Suppressor macrophage treated with lipopolysaccharide for 4 hours (primary cell): ENCODE results near the gene EMILIN1.

ENCODE experiments used
- DNase-seq: peaks from one replicate; pipeline ENCODE4 v3.0.0-alpha.2; 2020

Gene EMILIN1

DNA sequence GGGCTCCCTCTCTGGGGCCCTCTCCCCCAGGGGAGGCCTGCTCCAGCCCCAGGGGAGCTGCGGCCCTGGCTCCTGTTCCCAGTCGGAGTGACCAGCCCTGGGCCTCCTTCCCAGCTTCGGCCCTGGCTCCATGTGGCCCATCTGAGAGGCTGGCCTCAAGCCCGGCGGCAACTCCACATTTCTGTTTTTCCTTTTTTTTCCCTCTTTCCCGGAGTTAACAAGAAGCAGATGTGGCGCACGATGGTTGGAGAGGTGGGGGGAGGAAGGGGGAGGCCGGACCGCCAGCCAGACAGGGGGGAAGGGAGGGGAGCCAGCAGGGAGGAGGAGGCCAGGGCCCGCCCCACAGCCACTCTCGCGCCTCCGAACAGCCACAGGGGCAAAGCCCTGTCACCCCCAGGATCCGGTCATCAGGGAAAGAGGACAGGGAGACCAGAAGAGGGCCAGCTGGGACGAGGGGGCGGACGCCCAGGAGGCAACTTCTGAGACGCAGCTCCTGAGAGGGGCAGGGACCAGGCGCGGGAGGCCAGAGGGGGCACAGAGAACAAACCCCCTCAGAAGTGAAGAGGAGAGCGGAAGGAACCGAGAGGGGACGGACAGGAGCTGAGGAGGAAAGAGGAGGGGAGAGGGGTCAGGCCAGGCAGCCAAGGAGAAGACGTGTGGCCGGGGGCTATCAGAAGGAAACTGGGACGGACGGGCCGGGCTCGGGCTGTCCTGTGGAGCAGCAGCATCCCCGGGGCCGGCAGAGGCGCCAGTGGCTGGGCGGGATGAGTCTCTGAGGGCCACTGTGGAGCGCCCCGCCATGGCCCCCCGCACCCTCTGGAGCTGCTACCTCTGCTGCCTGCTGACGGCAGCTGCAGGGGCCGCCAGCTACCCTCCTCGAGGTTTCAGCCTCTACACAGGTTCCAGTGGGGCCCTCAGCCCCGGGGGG is at the start of gene EMILIN1:
EMILIN1 (plus strand) TSS at position 349 of the 928 bp plus-strand sequence; CDS start at position 800, 451 bp downstream.
- no peak for DNase-seq

DNA sequence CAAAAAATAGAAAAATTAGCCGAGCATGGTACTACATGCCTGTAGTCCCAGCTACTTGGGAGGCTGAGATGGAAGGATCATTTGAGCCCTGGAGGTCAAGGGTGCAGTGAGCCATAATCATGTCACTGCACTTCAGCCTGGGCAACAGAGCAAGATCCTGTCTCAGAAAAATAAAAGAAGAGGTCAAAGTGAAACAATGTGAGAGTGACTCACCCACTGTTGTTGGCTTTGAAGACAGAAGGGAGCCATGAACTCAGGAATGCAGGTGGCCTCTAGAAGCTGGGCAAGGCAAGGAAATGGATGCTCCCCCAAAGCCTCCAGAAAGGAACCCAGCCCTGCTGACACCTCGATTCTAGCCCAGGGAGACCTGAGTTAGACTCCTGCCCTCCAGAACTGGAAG is 49.4 kb upstream of the EMILIN1 start:
- no peak for DNase-seq

DNA sequence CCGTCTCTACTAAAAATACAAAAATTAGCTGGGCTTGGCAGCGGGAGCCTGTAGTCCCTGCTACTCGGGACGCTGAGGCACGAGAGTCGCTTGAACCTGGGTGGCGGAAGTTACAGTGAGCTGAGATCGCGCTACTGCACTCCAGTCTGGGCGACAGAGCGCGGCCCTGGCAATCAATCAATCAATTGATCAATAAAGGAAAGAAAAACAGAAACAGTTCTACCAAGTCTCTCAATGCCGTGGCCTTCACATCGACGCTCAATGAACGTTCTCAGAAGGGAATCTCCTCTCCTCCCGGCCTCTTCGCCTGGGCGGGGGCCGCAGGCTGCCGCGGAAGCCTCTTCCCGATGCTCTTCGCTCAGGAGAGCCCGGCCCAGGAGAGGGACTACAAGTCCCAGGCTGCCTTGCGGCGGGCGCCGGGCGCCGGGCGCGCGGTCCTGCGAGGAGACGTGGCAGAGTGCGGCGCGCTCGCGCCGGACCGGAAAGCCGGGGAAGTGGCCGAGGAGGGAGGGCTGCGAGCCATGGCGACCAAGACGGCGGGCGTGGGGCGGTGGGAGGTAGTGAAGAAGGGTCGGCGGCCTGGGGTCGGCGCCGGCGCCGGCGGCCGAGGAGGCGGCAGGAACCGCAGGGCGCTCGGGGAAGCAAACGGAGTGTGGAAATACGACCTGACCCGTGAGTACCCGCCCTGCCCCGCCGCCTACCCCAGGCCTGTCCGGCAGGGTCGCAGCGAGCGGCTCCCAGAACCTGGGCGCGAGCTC is 45.7 kb upstream of the EMILIN1 start, which contains the start of gene TMEM214:
TMEM214 (plus strand) TSS at position 471 of the 758 bp plus-strand sequence; CDS start at position 522, 51 bp downstream.
- DNase-seq, result peak; percentile 93

DNA sequence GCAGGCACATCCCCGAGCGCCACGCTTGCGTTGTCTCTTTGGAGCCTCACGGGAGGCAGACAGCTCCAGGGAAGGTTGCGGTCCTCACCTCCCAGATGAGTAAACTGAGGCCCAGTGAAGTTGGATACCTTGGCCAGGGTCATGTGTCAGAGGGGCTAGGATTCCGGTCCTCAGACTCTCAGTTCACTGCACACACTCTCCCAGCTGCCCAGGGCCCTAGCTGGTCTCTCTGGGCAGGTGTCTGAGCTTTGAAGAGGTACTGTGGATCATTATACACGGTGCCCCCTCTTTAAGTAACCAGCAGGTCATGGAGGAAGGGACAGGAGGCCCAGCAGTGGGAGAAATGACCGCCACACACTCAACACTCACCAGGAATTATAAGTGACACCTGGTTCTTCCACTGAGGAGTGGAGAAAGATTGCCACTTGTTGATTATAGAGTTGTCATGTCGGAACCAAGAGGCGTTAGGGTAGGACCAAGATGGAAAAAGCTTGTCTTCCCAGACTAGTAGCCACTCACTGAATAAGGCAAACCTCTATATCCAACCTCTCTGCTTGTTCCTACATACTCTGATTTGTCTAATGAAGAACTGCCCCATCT is 45.1 kb upstream of the EMILIN1 start:
- no peak for DNase-seq

DNA sequence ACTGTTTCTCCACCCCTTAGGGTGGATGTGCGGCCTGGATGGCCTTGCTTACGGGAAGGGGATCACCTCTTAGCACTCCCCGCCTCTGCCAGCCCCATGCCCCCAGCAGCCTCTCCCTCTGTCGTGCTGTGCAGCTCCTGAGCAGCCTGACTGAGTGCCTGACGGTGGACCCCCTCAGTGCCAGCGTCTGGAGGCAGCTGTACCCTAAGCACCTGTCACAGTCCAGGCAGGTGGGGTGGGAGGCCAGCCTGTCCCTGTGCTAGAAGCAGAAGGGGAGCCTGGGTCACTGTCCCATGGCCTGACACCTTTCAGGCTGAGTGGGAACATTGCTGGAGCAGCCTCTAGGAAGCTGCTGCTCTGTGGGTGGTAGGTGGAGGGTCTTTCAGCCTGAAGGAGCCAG is 40.4 kb upstream of the EMILIN1 start:
- DNase-seq, result no peak

DNA sequence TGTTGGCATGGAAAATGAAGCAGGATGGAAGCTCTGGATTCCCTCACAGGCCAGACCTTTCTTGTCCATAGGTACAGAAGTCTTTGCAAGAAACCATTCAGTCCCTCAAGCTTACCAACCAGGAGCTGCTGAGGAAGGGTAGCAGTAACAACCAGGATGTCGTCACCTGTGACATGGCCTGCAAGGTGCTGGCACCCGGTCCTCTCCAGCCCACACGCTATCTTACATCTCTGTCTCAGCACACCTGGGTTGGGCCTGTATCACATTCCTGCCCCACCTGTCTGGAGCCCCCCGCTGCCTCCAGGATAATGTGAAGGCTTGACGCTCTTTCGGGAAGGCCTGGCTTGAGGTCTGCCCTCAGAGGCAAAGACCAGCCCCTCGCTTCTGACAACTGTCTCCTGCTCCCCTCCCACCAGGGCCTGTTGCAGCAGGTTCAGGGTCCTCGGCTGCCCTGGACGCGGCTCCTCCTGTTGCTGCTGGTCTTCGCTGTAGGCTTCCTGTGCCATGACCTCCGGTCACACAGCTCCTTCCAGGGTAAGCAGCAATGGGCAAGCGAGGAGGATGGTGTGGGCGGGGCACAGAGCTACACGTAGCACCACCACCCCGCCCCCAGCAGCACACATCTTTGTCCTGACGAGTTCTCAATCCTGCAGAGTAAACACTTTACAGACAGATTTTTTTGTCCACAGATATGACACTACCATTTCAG is 39.6 kb upstream of the EMILIN1 start:
- DNase-seq, result no peak

DNA sequence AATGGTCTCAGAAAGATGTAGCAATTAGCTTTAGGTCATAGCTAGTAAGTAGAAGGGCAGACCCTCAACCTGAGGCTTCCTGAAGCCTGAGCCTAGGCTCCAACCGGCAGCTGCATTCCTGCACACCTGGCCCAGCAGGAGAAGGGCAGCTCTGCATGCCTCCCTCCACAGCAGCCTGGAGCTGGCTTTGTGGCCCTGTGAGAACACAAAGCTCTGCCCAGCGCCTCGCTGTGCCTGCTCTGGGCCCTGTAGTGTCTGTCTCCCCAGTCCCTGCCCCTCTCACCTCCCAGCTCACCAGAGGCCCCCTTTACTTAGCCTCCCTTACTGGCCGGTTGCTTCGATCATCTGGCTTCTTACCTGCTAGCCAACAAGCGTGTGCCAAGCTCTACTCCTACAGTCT is 39.0 kb upstream of the EMILIN1 start:
- no peak for DNase-seq

DNA sequence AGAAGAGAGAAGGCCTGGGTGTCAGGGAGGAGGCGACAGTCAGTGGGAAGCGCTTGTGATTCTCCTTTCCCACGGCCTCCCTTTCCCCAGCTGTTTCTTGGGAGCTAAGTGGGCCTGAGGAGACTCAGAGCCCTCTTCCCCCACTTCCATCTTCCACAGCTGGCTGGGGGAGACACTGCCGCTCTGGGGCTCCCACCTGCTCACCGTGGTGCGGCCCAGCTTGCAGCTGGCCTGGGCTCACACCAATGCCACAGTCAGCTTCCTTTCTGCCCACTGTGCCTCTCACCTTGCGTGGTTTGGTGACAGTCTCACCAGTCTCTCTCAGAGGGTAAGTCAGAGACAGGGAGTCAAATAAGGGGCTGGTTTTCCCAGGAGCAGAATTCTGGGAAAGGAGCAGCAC is 38.5 kb upstream of the EMILIN1 start:
- no peak for DNase-seq

DNA sequence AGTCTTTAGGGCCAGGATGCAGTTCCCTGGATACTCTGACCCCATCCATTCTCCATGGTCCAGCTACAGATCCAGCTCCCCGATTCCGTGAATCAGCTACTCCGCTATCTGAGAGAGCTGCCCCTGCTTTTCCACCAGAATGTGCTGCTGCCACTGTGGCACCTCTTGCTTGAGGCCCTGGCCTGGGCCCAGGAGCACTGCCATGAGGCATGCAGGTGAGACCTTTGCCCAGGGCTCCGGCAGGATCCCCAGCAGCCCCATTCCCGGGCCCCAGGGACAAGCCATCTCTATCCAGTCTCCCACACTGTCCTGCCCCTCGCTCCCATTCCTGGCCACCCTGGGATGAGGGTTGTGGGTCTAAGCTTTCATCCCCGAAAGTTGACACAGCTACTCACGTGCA is 38.1 kb upstream of the EMILIN1 start:
- DNase-seq, result no peak

DNA sequence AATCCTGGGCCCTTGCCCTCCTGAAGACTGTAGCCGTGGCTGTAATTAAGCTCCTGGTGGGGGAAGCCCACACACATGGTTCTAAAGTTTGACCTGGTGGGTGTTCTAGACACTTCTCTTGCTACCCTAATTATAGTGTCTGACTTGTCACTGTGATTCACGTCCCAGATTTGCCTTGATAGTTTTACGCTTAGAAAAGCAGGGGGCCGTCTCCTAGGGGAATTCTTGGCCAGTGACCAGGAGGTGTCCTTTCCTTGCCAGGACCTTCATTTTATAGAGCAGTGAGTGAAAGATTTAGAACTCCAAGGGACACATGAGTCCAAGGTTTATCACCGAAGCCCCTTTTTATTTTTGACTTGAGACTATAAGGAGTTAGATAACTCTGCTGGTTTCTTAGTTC is 36.7 kb upstream of the EMILIN1 start:
- DNase-seq, result no peak

DNA sequence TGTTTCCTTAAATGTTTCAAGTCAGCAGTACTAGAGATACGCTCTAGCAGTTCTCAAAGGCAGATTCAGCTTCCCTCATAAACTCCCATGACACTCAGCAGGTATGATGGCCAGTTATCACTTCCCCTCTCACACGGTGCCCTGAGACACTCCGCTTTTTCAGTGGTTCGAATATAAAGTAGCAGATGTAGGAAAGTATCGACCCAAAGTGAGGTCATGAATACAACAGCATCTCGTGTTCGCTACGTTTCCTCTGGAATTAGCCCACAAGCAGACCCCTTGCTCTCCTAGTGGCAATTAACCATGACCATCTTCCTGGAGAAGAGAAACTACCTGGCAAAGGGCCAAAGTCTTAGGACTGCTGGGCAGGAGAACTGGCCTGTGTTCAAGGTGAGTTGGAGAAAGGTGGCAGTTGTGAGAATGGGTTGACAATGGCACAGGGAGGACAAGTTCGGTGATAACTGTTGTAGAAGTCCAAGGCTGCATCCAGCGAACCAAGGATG is 36.2 kb upstream of the EMILIN1 start:
- DNase-seq, result no peak

DNA sequence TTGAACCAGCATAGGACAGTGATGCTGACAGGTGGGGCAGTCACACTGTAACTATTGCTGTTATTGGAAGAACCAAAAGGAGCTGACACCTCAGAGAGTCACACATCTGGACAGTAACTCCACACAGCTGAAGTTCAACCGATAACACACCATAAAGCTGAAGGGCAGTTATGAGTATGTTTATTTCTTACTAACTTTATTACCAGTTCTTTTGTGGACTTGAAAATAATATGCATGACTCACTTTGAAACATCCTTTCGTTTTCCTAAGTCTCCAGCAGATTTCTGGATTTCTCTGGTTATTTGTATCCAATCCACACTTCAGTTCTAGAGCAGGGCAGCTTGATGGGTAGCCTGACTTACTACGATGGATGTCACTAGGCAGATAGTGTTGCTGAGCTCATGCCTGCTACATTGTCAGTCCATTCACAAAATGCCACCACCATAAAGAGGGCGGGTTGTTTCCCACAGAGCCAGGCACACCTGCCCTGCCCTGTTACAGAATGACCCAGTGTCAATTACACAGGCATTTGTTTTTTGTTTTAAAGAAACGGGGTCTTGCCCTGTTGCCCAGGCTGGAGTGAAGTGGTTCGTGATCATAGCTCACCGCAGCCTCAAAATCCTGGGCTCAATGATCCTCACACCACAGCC is 35.3 kb upstream of the EMILIN1 start:
- no peak for DNase-seq

DNA sequence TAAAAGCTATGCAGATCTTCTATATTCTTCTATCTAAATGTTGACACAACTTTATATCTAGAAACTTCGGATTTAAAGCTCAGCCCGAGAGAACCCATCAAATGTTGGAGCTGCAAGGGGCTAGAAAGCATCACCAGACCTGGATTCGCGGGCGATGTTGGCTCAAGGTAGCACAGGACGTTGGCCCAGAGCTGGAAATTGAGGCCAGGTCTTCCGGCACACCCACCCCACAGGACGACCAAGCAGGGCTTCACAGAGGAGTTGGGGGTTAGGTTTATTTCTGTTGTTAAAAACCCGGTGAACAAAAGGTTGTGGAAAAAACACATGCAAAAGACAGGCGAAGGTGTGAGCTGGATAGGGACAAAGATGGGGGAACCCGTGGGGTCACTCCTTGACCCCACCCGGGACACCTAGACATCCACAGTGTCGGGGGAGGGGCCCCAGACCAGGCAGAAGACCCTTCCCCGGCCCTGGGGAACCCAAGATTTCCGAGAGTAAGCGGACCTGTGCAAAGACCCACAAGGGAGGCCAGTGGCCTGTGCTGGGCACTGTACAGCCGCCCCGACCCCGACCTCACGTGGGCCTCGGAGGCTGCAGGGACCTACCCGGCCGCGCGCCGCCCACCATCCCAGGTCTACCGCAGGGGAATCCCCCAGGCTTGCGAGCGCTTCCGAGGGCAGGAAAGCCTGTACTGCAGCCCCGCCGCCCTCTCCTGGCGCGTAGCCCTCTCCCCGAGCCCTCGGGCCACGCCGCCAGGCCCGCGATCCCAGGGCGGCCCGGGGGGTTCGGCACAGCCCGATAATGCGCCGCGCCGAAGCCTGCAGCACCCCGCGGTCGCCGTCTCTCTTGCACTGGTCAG is 28.8 kb upstream of the EMILIN1 start:
- DNase-seq, result peak; percentile 49

DNA sequence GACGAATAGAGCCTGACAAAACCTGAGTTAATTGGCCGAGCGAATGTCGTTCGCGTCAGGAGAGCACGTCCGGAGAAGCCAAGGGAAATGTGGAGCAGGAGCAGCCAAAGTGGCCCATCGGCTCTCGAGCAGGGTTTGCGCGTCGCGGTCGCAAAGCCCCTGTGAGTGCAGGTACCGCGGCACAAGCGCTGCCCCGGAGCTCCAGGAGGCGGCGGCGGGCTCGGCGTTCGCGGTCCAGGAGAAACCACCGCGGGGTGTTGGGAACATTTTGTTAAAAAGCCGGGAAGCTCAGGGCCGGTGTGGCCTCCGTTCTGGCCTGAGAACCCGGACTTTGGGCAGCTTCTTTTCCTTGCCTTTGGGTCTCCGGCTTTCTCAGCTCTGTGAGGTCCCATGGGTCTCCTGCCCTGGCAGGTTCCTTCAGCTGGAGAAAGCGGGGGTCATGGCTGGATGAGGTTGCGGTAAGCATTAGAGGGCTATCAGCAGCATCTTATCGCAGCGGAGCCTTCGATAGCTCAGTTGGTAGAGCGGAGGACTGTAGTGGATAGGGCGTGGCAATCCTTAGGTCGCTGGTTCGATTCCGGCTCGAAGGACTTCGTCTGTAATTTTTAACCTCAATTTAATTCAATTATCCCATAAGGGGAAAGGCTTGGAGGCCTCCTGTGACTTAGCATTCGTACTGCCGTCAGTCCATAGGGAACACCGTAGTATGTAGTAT is 28.0 kb upstream of the EMILIN1 start:
- DNase-seq, result peak; percentile 95

DNA sequence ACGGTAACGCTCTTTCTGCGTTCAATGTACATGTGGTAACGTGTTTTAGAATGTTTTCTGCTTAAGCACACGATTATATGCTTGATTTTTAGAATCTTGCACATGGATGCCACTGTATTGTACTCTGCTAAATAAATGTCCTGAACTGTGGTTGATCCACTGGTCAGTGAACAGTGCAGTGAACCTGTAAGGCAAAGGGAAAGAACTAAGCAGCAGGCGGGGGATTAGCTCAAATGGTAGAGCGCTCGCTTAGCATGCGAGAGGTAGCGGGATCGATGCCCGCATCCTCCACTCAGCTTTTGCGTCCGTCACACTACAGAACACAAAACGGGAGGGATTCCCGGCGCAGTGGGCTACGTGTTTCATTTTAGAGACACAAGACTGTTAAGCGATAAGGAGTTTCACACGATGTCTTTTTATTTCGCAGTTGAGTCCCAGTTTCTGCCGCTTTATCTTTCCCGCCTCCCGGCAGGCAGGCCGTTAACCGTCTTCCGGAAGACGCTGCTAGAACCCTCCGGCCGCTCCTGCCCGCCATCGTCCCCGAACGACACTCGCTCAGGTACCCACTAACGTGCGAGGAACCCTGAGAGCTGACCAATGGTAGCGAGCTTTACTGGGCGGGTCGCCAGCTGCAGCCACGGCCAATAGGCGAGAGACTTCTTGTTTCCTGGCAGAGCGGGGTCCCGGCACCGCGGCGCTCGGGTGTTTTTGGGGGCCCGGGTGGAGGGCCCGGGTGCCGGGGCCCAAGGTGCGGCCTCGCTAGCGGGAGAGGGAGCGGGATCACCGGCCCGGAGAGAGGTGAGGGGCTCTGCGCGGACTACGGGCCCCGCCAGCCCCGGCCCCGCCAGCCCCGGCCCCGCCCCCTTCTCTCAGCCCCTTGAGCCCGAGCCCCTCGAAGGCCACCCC is 27.2 kb upstream of the EMILIN1 start, which contains the start of gene AGBL5:
AGBL5 (plus strand) TSS at position 673 of the 906 bp plus-strand sequence. CDS start 1,291 bp downstream, outside the sequence.
- peak; percentile 93 for DNase-seq

DNA sequence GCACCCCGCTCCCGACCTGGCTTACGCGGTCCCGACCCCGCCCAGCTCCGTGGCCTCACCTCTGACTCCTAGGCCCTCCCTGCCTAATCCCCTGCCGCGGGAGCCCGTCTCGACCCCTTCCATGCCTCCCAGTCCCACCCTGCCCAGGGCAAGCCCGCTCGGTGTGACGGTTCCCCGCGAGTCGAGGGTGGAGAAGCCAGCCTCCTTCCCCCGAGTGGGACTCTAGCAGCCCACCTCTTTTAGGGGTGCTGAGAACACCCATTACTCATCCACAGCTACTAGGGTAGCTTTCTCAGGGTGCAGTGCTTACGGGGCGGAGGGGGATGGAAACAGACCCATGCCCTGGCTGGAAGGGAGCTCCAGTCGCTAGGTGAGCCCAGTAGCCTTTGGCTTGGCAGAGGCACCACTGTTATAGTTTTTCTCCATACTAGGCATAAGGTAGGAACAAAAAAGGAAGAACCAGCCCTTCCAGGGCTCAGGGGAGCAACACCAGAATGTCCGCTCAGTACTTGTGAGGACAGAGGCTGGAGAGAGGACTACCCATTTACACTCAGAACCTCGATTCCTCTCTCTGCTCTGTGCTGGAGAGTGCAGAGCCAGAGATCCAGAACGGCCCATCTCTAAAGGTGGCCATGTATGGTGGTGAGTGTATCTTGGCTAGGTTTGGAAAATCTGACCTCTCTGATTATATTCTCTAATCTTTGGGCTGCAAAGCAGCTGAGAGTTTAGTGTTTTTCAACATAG is 26.3 kb upstream of the EMILIN1 start:
- DNase-seq, result no peak

DNA sequence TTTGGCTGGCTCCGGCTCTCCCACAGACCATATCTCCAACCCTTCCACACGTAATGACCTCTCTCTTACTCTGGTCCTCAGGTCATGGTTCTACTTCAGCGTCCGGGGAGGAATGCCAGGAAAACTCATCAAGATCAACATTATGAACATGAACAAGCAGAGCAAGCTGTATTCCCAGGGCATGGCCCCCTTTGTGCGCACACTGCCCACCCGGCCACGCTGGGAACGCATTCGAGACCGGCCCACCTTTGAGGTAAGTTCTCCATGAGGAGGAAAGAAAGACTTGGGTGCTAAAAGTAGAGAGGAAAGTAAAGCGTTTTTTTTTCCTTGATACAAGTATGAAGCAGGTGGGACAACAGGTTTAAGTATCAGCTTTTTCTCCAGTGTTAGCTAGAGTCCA is 25.1 kb upstream of the EMILIN1 start:
- no peak for DNase-seq

DNA sequence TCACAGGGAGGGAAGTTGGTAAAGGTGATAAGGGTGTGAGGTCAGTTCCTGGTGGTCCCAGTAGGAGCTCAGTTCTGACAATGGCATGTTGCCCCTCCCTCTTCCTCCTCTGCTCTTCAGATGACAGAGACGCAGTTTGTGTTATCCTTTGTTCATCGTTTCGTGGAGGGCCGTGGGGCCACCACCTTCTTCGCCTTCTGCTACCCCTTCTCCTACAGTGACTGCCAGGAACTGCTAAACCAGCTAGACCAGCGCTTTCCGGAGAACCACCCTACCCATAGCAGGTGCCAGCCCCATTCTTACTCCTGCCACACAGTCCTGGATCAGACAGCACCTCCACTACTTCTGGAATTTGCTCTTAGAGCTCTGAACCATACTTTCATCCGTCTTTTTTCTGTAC is 24.6 kb upstream of the EMILIN1 start:
- no peak for DNase-seq
